Testis (tissue), 3 donors: ENCODE measurements around the gene PIEZO1. TPM values are rescaled to one million over a fixed set of nuclear protein-coding genes. Genes with fewer than 3 reads are reported as not detected.

Experiments
- DNase-seq: peaks from one replicate; pipeline ENCODE4 v3.0.0-alpha.2; 2019
- H3K27ac ChIP-seq, 2 donors: fragments of 200-600 bp; sonication (generic); one replicate each; pipeline ENCODE4 v1.5.1; 2019
- H3K27me3 ChIP-seq: fragments of 200-600 bp; sonication (generic); one replicate; pipeline ENCODE4 v1.5.1; 2019
- H3K36me3 ChIP-seq: fragments of 200-600 bp; sonication (generic); one replicate; pipeline ENCODE4 v1.5.1; 2017; ENCODE audit warnings: low read depth; ENCODE audit errors: missing control alignments
- H3K4me1 ChIP-seq: fragments of 200-600 bp; sonication (generic); one replicate; pipeline ENCODE4 v1.5.1; 2019
- H3K4me3 ChIP-seq, 2 donors: fragments of 200-600 bp; sonication (generic); one replicate each; pipeline ENCODE4 v1.5.1; 2017 to 2019
- H3K9me3 ChIP-seq: fragments of 200-600 bp; sonication (generic); one replicate; pipeline ENCODE4 v1.5.1; 2017
- POLR2A ChIP-seq: fragments of 450-650 bp; IDR thresholded peaks from one replicate; pipeline ENCODE4 v1.6.1; 2017; ENCODE audit warnings: antibody characterized with exemption, mild to moderate bottlenecking, moderate library complexity
- WGBS, 2 donors: methylation state at CpG; one replicate each; pipeline ENCODE4 v1.1.5; 2018; 5-methylcytosine and 5-hydroxymethylcytosine counted together
- intact Hi-C: fragments of 100-400 bp; cut with DNase I; formaldehyde crosslinking; loops from one replicate; pipeline ENCODE4 v1.15.1; 2023; ENCODE audit warnings: low total_unique reads
- polyA plus RNA-seq: library from polyadenylated mRNA; stranded (reverse); fragments of 350-450 nt; fragmentation: Illumina TruSeq; extraction: RNeasy Lipid Tissue Mini Kit (QIAGEN cat#74804); gene quantifications from one replicate; pipeline ENCODE4 v1.2.3, GENCODE V29; 2014; ENCODE audit warnings: low read depth, low replicate concordance; ENCODE audit not compliant: insufficient read depth
- total RNA-seq, 2 donors: library from RNA; depleted of rRNA; stranded (reverse); fragments of >200 nt; gene quantifications; one replicate each; pipeline ENCODE4 v1.2.3, GENCODE V29; 2016
- TF ChIP-seq, protein P1 (sequence below), 3 experiments: fragments of 450-650 bp in 2 of 3; fragments of 200-600 bp in 1 of 3; sonication (generic) in 1 of 3; IDR thresholded peaks; one replicate each; pipeline ENCODE4 v1.5.1; 2016 to 2019; ENCODE audit warnings: antibody characterized with exemption in 3 of 3, mild to moderate bottlenecking in 2 of 3, moderate library complexity in 1 of 3

PIEZO1 gene
- total and polyA plus RNA-seq, 3 donors from 2014 or later = 24.2 to 44.5 (median 40.7) TPM

- Histone ChIP-seq H3K4me3 (no peak overlapping the region), H3K36me3 (no peaks in the 10 kb centered on the region), H3K9me3 (no peaks in the 10 kb centered on the region), H3K27ac (no peak overlapping the region), H3K4me1 (peaks cover 3% of the 10 kb centered on the region), H3K27me3 (no peaks in the 10 kb centered on the region)
- WGBS, 2 donors = 75 to 80% methylated on average over 5 of the region's 5 CpGs
- no peak for DNase-seq
- no peak for TF ChIP-seq POLR2A
- TF ChIP-seq, protein P1, sequence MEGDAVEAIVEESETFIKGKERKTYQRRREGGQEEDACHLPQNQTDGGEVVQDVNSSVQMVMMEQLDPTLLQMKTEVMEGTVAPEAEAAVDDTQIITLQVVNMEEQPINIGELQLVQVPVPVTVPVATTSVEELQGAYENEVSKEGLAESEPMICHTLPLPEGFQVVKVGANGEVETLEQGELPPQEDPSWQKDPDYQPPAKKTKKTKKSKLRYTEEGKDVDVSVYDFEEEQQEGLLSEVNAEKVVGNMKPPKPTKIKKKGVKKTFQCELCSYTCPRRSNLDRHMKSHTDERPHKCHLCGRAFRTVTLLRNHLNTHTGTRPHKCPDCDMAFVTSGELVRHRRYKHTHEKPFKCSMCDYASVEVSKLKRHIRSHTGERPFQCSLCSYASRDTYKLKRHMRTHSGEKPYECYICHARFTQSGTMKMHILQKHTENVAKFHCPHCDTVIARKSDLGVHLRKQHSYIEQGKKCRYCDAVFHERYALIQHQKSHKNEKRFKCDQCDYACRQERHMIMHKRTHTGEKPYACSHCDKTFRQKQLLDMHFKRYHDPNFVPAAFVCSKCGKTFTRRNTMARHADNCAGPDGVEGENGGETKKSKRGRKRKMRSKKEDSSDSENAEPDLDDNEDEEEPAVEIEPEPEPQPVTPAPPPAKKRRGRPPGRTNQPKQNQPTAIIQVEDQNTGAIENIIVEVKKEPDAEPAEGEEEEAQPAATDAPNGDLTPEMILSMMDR (IDR thresholded peaks at IDR 0.05) = no peak
- intact Hi-C loops = no loop called here
These were observed 104.4 kb downstream of the PIEZO1 start for GRCh38 chr16:88680554-88681083.

DNA sequence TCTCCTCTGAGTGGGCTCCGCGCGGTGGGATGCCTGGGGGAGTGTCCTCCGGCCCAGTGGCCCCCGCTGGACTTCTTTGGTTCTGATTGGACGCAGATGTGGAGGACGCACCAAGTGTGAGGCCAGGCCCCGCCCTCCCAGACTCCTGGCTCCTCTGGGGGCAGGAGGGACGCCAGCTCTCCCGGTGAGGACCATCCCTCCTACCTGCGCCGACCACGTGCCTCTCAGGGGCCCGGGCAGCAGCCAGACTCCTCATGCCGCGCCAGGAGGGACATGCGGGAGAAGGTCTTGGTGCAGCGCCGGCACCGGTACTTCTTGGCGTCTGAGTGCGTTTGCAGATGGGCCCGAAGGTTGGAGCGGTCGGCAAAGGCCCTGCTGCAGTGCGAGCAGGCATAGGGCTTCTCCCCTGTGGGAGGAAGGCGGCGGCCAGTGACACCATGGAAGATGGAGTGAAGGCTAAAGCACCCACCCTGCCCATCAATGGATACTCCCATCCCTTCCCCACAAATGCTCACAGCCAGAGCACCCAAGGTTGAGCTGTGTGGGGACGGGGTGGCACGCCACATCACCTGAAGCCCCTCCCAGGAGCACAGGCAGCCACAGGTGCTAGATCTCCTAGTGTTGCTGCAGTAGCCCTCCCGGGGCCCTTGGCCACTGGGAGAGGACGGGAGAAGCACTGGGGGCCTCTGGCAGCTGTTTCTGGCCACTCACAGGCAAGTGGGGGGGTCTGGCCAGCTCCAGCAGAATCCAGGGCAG, 106.6 kb downstream of the PIEZO1 start:
- TF ChIP-seq POLR2A = no peak
- TF ChIP-seq, protein P1 (IDR thresholded peaks at IDR 0.05) = no peak
- Histone ChIP-seq H3K4me1 (no peaks in the 10 kb centered on the region), H3K27ac (no peak overlapping the region), H3K9me3 (no peaks in the 10 kb centered on the region), H3K36me3 (no peaks in the 10 kb centered on the region), H3K4me3 (no peak overlapping the region), H3K27me3 (no peaks in the 10 kb centered on the region)
- 47 to 59% methylated on average over 10 to 32 of the region's 32 CpGs for WGBS, 2 donors
- DNase-seq = no peak
- intact Hi-C loops = no loop called here

- WGBS, 2 donors = 70 to 75% methylated on average over 5 to 13 of the region's 13 CpGs
- no peaks in the 10 kb centered on the region for H3K4me1 ChIP-seq
- no peak overlapping the region for H3K27ac ChIP-seq
- TF ChIP-seq, protein P1 (IDR thresholded peaks at IDR 0.05) = no peak
- no peak for TF ChIP-seq POLR2A
- no peak for DNase-seq
- no peak overlapping the region for H3K4me3 ChIP-seq
- H3K27me3 ChIP-seq = no peaks in the 10 kb centered on the region
- no peaks in the 10 kb centered on the region for H3K9me3 ChIP-seq
- intact Hi-C loops = no loop called here
- no peaks in the 10 kb centered on the region for H3K36me3 ChIP-seq
These were observed 107.3 kb downstream of the PIEZO1 start for GRCh38 chr16:88677721-88678120.

GRCh38 chr16:88676502-88677242, 108.3 kb downstream of the PIEZO1 start:
- no peak overlapping the region for H3K27ac ChIP-seq
- intact Hi-C loops = no loop called here
- no peaks in the 10 kb centered on the region for H3K9me3 ChIP-seq
- H3K27me3 ChIP-seq = no peaks in the 10 kb centered on the region
- no peaks in the 10 kb centered on the region for H3K4me1 ChIP-seq
- no peak for DNase-seq
- H3K36me3 ChIP-seq = no peaks in the 10 kb centered on the region
- no peak for TF ChIP-seq POLR2A
- TF ChIP-seq, protein P1 (IDR thresholded peaks at IDR 0.05) = no peak
- no peak overlapping the region for H3K4me3 ChIP-seq
- WGBS, 2 donors = 81 to 85% methylated on average over 15 to 22 of the region's 22 CpGs
